GM12873 (cell line): ENCODE data around the gene FGFR2.

Experiments
- TF ChIP-seq, protein P1 (sequence below): IDR thresholded peaks from 2 replicates; pipeline ENCODE4 v1.5.1; 2012; ENCODE audit warnings: low read depth, mild to moderate bottlenecking, moderate library complexity, low read length, control low read depth; ENCODE audit not compliant: insufficient read depth; ENCODE audit errors: missing control alignments

The FGFR2 gene

GRCh38 chr10:121524157-121524817 lies 74.0 kb downstream of the FGFR2 start:
- TF ChIP-seq, protein P1, sequence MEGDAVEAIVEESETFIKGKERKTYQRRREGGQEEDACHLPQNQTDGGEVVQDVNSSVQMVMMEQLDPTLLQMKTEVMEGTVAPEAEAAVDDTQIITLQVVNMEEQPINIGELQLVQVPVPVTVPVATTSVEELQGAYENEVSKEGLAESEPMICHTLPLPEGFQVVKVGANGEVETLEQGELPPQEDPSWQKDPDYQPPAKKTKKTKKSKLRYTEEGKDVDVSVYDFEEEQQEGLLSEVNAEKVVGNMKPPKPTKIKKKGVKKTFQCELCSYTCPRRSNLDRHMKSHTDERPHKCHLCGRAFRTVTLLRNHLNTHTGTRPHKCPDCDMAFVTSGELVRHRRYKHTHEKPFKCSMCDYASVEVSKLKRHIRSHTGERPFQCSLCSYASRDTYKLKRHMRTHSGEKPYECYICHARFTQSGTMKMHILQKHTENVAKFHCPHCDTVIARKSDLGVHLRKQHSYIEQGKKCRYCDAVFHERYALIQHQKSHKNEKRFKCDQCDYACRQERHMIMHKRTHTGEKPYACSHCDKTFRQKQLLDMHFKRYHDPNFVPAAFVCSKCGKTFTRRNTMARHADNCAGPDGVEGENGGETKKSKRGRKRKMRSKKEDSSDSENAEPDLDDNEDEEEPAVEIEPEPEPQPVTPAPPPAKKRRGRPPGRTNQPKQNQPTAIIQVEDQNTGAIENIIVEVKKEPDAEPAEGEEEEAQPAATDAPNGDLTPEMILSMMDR = no peak

- TF ChIP-seq, protein P1 = no peak
Observed at GRCh38 chr10:121522831-121523230, 75.4 kb downstream of the FGFR2 start.

DNA sequence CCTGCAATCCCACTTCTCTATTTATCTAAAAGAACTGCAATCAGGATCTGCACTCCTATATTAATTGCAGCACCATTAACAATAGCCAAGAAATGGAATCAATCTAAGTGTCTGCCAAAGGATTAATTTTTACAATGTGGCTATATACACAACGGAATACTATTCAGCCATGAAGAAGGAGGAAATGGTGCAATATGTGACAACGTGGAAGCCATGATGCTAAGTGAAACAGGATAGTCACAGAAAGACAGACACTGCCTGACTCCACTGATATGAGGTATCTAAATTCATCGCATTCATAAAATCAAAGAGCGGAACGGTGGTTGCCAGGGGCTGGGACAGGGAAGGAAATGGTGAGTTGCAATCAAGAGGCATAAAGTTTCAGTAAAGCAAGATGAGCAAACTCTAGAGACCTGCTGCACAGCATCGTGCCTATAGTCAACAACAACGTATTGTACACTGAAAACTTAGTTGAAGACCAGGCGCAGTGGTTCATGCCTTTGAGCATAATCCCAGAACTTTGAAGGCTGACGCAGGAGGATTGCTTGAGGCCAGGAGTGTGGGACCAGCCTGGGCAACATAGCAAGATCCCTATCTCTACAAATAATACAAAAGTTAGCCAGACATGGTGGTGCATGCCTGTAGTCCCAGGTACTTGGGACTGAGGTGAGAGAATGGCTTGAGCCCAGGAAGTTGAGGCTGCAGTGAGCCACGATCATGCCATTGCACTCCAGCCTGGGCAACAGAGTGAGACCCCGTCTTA lies 76.3 kb downstream of the FGFR2 start:
- TF ChIP-seq, protein P1 = no peak

DNA sequence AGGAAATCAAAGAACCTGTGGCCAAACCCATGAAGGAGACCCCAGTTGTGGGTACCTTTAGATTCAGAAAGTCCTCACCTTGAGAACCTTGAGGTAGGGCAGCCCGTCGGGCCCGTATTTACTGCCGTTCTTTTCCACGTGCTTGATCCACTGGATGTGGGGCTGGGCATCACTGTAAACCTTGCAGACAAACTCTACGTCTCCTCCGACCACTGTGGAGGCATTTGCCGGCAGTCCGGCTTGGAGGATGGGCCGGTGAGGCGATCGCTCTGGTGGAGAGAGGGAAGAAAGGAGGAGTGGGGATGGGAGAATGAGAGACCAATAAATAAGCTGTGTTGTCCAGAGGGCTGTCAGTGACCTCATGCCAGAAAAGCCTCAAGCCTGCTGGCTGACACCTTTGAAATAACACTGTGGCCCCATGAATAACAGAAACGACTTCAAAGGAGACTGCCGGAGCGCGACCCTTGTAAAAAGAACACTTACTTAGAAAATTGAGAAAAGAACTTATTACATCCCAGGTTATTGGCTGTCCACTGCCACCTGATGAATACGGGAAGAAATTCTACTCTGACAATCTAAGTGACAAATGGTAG lies 78.2 kb downstream of the FGFR2 start:
- TF ChIP-seq, protein P1 = no peak

DNA sequence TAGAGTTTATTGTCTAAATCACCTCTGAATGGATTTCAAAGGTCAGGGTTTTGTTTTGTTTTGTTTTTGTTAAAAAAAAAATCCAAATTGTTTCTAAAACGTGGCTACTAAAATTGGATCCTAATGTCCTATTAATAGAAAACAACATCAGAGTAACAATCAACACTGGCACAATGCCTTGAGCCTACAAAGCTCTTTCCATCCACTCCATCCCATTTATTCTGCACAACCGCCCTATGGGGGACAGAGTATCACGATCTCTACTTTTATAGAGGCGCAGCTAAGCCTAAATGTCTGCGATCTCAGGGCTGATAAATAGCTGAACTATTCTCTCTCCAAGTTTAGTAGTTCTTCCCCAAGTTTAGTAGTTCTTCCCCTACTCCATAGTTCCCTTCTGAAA lies 78.8 kb downstream of the FGFR2 start:
- TF ChIP-seq, protein P1 = no peak

GRCh38 chr10:121518333-121518732 lies 79.9 kb downstream of the FGFR2 start:
- TF ChIP-seq, protein P1 = no peak
